ENCODE measurements around the gene KRTAP11-1.

KRTAP11-1 gene

GRCh38 chr21:30881480-30881879, at the start of gene KRTAP11-1:
KRTAP11-1 (minus strand) TSS chr21:30881580; CDS start chr21:30881524, 56 bp downstream.
- DNase-seq (ENCODE audit: low spot score), result no peak

- DNase-seq (ENCODE audit: low spot score), result no peak
Observed at GRCh38 chr21:30924146-30924700, 42.8 kb upstream of the KRTAP11-1 start.

DNA sequence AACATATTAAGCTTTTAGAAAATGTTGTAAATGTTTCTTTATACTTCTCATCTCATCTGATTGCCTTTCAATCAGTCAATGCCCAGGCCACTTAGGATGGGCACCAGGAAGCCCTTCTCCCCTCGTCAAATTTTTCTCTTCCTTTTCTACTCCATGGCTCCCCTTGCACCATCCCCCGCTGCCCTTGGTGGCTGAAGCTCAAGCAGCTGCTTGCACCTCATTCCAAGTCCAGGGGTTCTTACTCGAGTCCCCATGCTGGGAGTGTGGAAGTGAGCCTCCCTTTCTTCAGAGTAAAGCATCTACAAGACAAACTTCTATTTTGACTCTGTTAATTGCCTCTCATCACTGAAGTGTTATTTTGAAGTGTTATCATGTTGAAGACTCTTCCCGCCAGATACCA, 39.7 kb upstream of the KRTAP11-1 start:
- DNase-seq (ENCODE audit: low spot score), result no peak

DNA sequence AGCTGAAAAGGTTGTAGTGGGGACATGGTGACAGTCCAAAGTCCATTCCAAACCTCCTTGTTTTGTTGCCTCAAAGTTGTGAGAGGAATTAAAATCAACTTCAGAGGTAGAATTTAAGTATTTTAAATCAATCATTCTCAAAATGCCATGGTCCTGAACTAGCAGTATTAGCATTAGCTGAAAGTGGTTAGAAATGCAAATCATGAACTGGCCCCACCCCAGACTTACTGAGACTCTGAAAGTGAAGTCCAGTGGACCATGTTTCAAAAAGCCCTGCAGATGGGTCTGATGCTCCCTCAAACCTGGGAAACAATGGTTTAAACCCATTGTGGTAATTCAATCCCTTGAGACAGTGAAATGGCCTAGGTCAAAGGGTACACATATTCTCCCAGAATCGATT, 36.2 kb upstream of the KRTAP11-1 start:
- DNase-seq (ENCODE audit: low spot score), result no peak

DNA sequence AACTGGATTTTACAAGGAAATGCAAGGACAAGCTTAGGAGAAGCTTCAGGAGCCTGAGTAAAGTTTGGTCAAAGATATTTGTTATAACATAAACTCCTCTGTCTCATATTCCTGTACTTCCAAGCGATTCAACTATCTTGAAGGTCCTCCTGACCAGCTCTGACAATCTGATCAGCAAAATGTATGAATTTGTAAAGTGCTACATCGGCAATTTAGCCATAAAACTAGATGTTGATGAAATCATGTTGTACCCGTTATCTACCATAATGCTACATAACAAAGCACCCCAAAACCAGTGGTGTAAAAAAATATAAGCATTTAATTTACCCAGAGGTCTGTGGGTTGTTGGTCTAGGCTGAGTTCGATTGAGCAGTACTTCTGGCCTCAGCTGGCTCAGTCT, 19.5 kb upstream of the KRTAP11-1 start:
- DNase-seq (ENCODE audit: low spot score), result no peak

GRCh38 chr21:30882866-30883597, 1.7 kb upstream of the KRTAP11-1 start:
- no peak for DNase-seq (ENCODE audit: low spot score)

DNA sequence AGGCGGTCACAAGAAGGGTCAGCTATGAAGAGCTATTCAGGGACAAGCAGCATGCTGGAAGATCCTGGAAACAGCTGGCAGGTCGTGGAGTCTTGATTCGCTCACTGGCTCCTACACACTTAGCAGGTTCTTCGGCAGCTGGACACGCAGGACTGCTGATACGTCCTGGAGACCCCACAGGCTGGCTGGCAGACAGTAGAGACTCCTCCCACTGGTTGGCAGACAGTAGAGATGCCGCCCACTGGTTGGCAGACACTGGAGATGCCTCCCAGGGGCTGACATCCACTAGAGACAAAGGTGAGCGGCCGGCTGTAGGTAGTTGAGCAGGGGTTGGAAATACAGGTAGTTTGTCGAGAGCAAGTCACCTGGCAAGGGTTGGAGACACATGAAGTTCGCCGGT, 466 bp downstream of the KRTAP11-1 start:
- no peak for DNase-seq (ENCODE audit: low spot score)

DNA sequence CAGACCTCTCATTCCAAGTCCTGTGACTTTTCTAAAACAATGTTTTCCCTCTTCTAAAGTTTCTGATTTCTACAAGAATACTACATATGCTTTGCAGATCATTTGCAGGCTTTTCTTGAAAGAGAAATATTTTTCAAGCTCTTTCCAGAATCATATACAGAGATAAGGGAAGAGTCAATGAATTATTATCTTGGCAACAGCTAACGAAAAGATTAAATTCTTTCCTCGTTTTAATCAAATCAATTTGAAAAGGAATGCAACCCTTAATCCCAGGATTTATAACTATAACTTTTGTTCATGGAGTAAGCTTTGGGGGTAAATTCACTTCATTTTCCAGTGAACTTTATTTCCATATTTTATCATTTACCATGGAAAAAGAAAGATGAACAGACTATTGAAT, 6.9 kb downstream of the KRTAP11-1 start:
- no peak for DNase-seq (ENCODE audit: low spot score)

DNA sequence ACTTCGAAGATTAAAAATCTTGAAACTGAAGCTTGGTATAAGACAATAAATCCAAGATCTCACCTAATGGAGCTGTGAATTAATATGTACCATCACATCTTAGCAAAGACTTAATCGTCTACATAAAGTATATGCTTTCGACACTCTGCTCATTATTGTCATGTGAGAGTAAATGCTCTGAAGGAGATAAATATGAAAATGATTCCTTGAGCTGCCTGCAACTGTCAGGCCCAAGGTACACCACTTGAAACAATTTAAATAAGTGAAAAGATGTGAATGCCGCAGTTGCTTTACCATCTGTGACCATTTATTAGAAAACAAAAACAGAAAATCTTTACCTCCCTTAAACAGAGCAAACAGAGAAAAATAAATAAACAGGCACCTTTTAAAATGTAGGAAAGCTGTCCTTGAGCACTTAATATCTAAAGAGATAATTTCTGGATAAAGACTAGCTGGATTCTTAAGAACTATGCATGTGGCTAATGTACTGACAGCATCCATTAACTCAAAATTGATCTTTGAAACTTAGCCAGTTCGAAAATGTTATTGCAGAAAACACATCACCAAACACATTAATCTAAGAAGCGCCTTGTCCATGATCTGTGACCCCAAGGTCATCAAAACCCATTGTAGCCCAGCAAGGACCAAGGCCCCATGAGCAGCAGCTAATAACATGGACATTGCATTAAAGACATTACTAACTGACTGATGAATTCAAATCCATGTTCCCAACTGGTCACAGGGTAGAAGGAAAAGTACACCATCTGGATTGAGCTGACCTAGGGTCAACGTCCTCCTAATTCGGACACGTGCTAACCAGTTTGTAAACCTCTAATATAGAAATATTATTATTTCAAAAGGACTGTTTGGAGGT, 33.5 kb downstream of the KRTAP11-1 start:
- no peak for DNase-seq (ENCODE audit: low spot score)

GRCh38 chr21:30842990-30843389, 38.4 kb downstream of the KRTAP11-1 start:
- DNase-seq (ENCODE audit: low spot score), result no peak

DNA sequence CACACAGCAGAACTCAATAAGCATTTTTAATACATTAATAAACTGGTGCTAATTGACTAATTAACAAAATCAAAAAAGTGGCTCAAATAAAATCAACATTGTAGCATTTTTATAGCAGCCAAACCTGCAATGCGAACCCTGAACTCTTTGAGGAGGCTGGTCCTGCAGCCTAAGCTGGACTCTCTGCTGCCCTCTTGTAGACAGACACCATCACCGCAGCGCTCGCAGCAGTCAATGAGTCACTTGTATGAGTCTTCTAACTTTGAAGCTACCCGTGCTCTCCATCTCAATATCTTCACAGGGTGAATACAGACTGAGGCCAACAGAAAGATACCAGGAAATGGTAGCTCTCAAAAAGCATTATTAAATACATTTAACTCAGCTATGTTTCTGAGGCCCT, 42.1 kb downstream of the KRTAP11-1 start:
- DNase-seq (ENCODE audit: low spot score), result peak; percentile 33

DNA sequence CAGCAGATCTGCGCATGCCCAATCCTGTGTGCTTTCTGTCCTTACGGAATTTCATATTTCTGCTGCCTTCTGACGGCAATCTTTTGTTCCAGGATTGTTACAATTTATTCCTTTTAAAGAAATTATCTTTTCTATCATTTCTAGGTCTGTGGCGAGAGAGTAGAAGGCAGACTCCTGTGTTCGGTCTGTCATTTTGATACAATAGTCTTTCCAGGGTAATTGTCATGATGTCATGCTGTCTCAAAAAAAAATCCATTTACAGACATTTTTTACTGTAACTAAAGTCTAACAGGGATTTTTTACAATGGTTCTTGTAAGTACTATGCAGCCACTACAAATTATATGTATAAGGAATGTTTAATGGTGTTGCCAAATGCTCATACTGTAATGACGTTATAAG, 42.8 kb downstream of the KRTAP11-1 start:
- no peak for DNase-seq (ENCODE audit: low spot score)

- DNase-seq (ENCODE audit: low spot score), result peak; percentile 24
Observed at GRCh38 chr21:30831194-30831765, 50.1 kb downstream of the KRTAP11-1 start.
